Measurements from ENCODE around the gene PTPRM. TPM values are rescaled to one million over a fixed set of nuclear protein-coding genes. Genes with fewer than 3 reads are reported as not detected.

The PTPRM gene
- polyA plus RNA-seq, 2 of the 4 experiments (the other 2 are of a cell fraction): 44.5 to 199 TPM

GRCh38 chr18:8274370-8274769 is 707.3 kb downstream of the PTPRM start:
- Histone ChIP-seq H3K9me3 (no peaks in the 10 kb centered on the region), H3K27ac (no peak overlapping the region), H3K4me1 (no peaks in the 10 kb centered on the region), H3K4me2 (no peak overlapping the region), H3K4me3 (no peak overlapping the region)
- DNase-seq (ENCODE audit: low read depth in 1 of 2, low spot score in 1 of 2) (no peak), FAIRE-seq (no peak), ATAC-seq (no peak)
- 100% methylated on average over 1 of the region's 1 CpG for WGBS (ENCODE audit: missing lambda C conversion rate)
- ChIA-PET CTCF (no interaction called here), POLR2A (no interaction called here)
- TF ChIP-seq PHF8 (IDR thresholded peaks at IDR 0.05; ENCODE audit: borderline replicate concordance, low read depth) (no peak), JUNB (IDR thresholded peaks at IDR 0.05) (no peak), CBX8 (IDR thresholded peaks at IDR 0.05) (no peak), ZC3H11A (IDR thresholded peaks at IDR 0.05) (no peak), GATA3 (IDR thresholded peaks at IDR 0.05; ENCODE audit: borderline replicate concordance) (no peak), EHF (CRISPR knock-in tag; IDR thresholded peaks at IDR 0.05) (no peak), BHLHE40 (IDR thresholded peaks at IDR 0.05; ENCODE audit: low read depth, low read length) (no peak), POLR2A (IDR thresholded peaks at IDR 0.05; ENCODE audit: low read length) (no peak), FOSB (CRISPR knock-in tag; IDR thresholded peaks at IDR 0.05) (no peak)

GRCh38 chr18:8276406-8276805 is 709.3 kb downstream of the PTPRM start:
- no peaks in the 10 kb centered on the region for H3K4me1 ChIP-seq
- H3K9me3 ChIP-seq: no peaks in the 10 kb centered on the region
- no peak for DNase-seq (ENCODE audit: low read depth in 1 of 2, low spot score in 1 of 2)
- H3K27ac ChIP-seq: no peak overlapping the region
- POLR2A ChIA-PET: no interaction called here
- H3K4me2 ChIP-seq: no peak overlapping the region
- no peak for FAIRE-seq
- TF ChIP-seq FOXS1 (CRISPR knock-in tag; IDR thresholded peaks at IDR 0.05) (no peak), EHMT2 (IDR thresholded peaks at IDR 0.05; ENCODE audit: low read depth) (no peak), TFCP2L1 (CRISPR knock-in tag; IDR thresholded peaks at IDR 0.05) (no peak), EP300 (IDR thresholded peaks at IDR 0.05) (no peak), E2F6 (IDR thresholded peaks at IDR 0.05; ENCODE audit: borderline replicate concordance, low read depth) (no peak), CHD4 (IDR thresholded peaks at IDR 0.05; ENCODE audit: borderline replicate concordance) (no peak), FOSL2 (IDR thresholded peaks at IDR 0.05) (no peak), FOSL2 (CRISPR knock-in tag; IDR thresholded peaks at IDR 0.05) (no peak), HOXB5 (CRISPR knock-in tag; IDR thresholded peaks at IDR 0.05) (no peak), RAD21 (conservative IDR thresholded peaks at IDR 0.05 in 1 of 2, IDR thresholded peaks at IDR 0.05 in 1 of 2) (no peak), HOXA7 (CRISPR knock-in tag; IDR thresholded peaks at IDR 0.05) (no peak), NPAS2 (CRISPR knock-in tag; IDR thresholded peaks at IDR 0.05; ENCODE audit: borderline replicate concordance) (no peak), BCL3 (IDR thresholded peaks at IDR 0.05) (no peak)
- no peak for ATAC-seq
- 91% methylated on average over 3 of the region's 3 CpGs for WGBS (ENCODE audit: missing lambda C conversion rate)
- CTCF ChIA-PET: interaction anchor here (1.4 kb wide), 1 partner anchor 9 kb away, joined by 4 read pairs; no protein-coding TSS in a partner anchor
- H3K4me3 ChIP-seq: no peak overlapping the region

- no peak overlapping the region for H3K4me2 ChIP-seq
- TF ChIP-seq POLR2A (IDR thresholded peaks at IDR 0.05; ENCODE audit: low read length): no peak
- no peak for TF ChIP-seq FOSB (CRISPR knock-in tag; IDR thresholded peaks at IDR 0.05)
- no peak for TF ChIP-seq HOXB5 (CRISPR knock-in tag; IDR thresholded peaks at IDR 0.05)
- no peak for TF ChIP-seq ZNF302 (CRISPR knock-in tag; IDR thresholded peaks at IDR 0.05)
- no peak for TF ChIP-seq SREBF2 (IDR thresholded peaks at IDR 0.05)
- no peak for TF ChIP-seq KDM5A (IDR thresholded peaks at IDR 0.05)
- TF ChIP-seq CHD4 (IDR thresholded peaks at IDR 0.05; ENCODE audit: borderline replicate concordance): no peak
- TF ChIP-seq HOXB13 (CRISPR knock-in tag; IDR thresholded peaks at IDR 0.05; ENCODE audit: low read depth): no peak
- TF ChIP-seq MAZ (IDR thresholded peaks at IDR 0.05; ENCODE audit: borderline replicate concordance, low read depth, low read length): no peak
- no peak for TF ChIP-seq REST (IDR thresholded peaks at IDR 0.05)
- no peak for TF ChIP-seq JUNB (IDR thresholded peaks at IDR 0.05)
- TF ChIP-seq PBX3 (IDR thresholded peaks at IDR 0.05): no peak
- no peak for TF ChIP-seq JUN (IDR thresholded peaks at IDR 0.05)
These were observed 710.2 kb downstream of the PTPRM start for GRCh38 chr18:8277270-8277669.

More at GRCh38 chr18:8277270-8277669, 710.2 kb downstream of the PTPRM start:
- CTCF ChIA-PET: no interaction called here
- ATAC-seq (no peak), DNase-seq (ENCODE audit: low read depth in 1 of 2, low spot score in 1 of 2) (no peak), FAIRE-seq (no peak)
- 28% methylated on average over 1 of the region's 1 CpG for WGBS (ENCODE audit: missing lambda C conversion rate)
- Histone ChIP-seq H3K9me3 (no peaks in the 10 kb centered on the region), H3K4me3 (no peak overlapping the region), H3K27ac (no peak overlapping the region), H3K4me1 (no peaks in the 10 kb centered on the region)
- POLR2A ChIA-PET: no interaction called here
